DND-41 (cell line): Measurements from ENCODE around the gene FBXW4.

ENCODE experiments used
- EZH2 ChIP-seq: IDR thresholded peaks from 3 replicates; pipeline ENCODE4 v1.6.1; 2012; ENCODE audit warnings: borderline replicate concordance, low read depth, mild to moderate bottlenecking, moderate library complexity, low read length, inconsistent platforms; ENCODE audit not compliant: severe bottlenecking
- TF ChIP-seq, protein P1 (sequence below): IDR thresholded peaks from 2 replicates; pipeline ENCODE4 v1.5.1; 2012; ENCODE audit warnings: borderline replicate concordance, low read length, moderate library complexity, mild to moderate bottlenecking; ENCODE audit not compliant: poor library complexity, severe bottlenecking; ENCODE audit errors: extremely low read depth

DNA sequence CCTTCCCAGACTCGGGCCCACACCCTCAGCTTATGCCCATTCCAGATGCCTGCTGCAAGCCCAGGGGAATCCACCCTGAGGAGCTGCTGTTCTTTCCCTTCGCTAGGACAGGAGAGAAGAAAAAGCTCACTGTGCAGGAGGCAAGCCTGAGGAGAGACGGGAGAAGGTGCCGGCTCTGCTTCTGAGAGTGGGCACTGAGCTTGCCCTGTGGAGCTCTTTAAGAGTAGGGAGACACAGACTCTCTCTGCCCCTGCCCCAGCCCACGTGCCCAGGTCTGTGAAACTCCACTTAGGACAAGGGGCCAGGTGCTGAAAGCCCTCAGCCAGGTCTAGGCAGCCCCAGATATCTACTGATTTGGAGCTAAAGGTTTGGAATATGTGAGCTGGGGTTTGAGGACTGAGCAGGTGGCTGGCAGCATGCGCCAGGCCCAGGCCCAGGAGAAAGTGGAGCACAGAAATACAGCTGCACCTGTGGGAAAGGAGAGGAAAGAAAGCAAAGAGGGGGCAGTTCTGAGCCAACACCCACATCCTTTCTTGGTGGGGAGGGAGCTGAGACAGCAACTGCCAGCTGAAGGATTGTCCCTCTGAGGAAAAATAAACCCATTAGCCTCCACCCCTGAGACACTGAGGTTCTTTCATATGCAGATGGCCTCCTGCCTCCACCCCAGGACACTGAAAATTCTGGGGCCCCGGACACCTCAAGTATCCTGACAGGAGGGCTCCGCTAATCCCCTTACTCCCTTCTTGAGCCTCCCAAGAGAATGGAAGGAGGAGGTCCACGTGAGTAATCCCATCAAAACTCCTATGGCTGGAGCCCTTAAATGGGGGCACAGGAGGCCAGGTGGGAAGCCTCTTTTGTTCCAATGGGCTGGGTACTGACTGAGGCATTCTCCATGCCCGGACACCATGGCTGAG lies 114.2 kb downstream of the FBXW4 start:
- TF ChIP-seq, protein P1, sequence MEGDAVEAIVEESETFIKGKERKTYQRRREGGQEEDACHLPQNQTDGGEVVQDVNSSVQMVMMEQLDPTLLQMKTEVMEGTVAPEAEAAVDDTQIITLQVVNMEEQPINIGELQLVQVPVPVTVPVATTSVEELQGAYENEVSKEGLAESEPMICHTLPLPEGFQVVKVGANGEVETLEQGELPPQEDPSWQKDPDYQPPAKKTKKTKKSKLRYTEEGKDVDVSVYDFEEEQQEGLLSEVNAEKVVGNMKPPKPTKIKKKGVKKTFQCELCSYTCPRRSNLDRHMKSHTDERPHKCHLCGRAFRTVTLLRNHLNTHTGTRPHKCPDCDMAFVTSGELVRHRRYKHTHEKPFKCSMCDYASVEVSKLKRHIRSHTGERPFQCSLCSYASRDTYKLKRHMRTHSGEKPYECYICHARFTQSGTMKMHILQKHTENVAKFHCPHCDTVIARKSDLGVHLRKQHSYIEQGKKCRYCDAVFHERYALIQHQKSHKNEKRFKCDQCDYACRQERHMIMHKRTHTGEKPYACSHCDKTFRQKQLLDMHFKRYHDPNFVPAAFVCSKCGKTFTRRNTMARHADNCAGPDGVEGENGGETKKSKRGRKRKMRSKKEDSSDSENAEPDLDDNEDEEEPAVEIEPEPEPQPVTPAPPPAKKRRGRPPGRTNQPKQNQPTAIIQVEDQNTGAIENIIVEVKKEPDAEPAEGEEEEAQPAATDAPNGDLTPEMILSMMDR: no peak
- TF ChIP-seq EZH2: no peak
